HepG2 (cell line): ENCODE data around the gene PEX5. TPM values are rescaled to one million over a fixed set of nuclear protein-coding genes. Genes with fewer than 3 reads are reported as not detected.

Source experiments
- ATAC-seq: fragments of 200-7000 bp; cut with Tn5 transposase; 3 replicates; pipeline ENCODE4 v1.9.1; 2020; ENCODE audit warnings: mild to moderate bottlenecking, moderate library complexity
- BruUV-seq: library from RNA; stranded (reverse); fragments of 400-500 nt; replicated peaks from 2 replicates; lab custom pipeline; 2021; lab: Mats Ljungman, UMichigan
- CTCF ChIA-PET: fragments of 300-600 bp; formaldehyde crosslinking; extraction: SDS; loops from one replicate; lab custom pipeline; 2021; ENCODE audit warnings: low total read pairs, inconsistent platforms, low intra/inter-chr PET ratio; lab: Yijun Ruan, JAX
- POLR2A ChIA-PET: fragments of 350-600 bp; sonication (Branson Sonifier 250); formaldehyde crosslinking; loops from one replicate; lab custom pipeline; 2020; ENCODE audit warnings: antibody characterized with exemption, inconsistent platforms; lab: Yijun Ruan, JAX
- DNase-seq: peaks from one replicate; pipeline ENCODE4 v3.0.0-alpha.2; 2015; ENCODE audit warnings: low spot score
- FAIRE-seq: peaks from 3 replicates; lab custom pipeline; 2011; peaks lifted over from hg19 to GRCh38; lab: Jason Lieb, UNC
- H2AFZ ChIP-seq: one replicate; pipeline ENCODE4 v1.6.1; 2011; ENCODE audit warnings: low read length, inconsistent platforms
- H3K27ac ChIP-seq: fragments of 300-600 bp; 3 replicates; pipeline ENCODE4 v1.8.0; 2011; ENCODE audit warnings: mixed run types, mild to moderate bottlenecking, mixed read lengths, low read length, inconsistent platforms; ENCODE audit not compliant: insufficient read depth; ENCODE audit errors: extremely low read length
- H3K27me3 ChIP-seq, 2 experiments: fragments of 200-600 bp in 1 of 2; 2 replicates in 1 of 2; 3 replicates in 1 of 2; pipeline versions ENCODE4 v1.6.0 to v1.8.0; 2011; ENCODE audit warnings: low read length in 2 of 2, mild to moderate bottlenecking in 2 of 2, moderate library complexity in 2 of 2, inconsistent platforms in 1 of 2; ENCODE audit not compliant: insufficient read depth in 2 of 2, control insufficient read depth in 1 of 2
- H3K36me3 ChIP-seq, 2 experiments: fragments of 200-600 bp in 1 of 2; replicated peaks in 1 of 2; 2 replicates in 1 of 2; 3 replicates in 1 of 2; pipeline versions ENCODE4 v1.5.1 to v1.8.0; 2011; ENCODE audit warnings: low read length in 2 of 2, inconsistent platforms in 1 of 2; ENCODE audit not compliant: insufficient read depth in 2 of 2, control insufficient read depth in 1 of 2
- H3K4me1 ChIP-seq: 2 replicates; pipeline ENCODE4 v1.5.1; 2012; ENCODE audit warnings: low read length, inconsistent platforms; ENCODE audit not compliant: insufficient read depth
- H3K4me2 ChIP-seq: 2 replicates; pipeline ENCODE4 v1.6.0; 2011; ENCODE audit warnings: low read depth, low read length, inconsistent platforms
- H3K4me3 ChIP-seq, 3 experiments: fragments of 200-600 bp in 1 of 3; sonication (generic), shearing (Covaris generic) in 1 of 3; replicated peaks in 1 of 3; 2 replicates each; pipeline ENCODE4 v1.5.1; 2011 to 2016; ENCODE audit warnings: low read length in 3 of 3, inconsistent platforms in 2 of 3, low read depth in 2 of 3, mild to moderate bottlenecking in 2 of 3, control low read depth in 1 of 3, mixed read lengths in 1 of 3; ENCODE audit not compliant: insufficient read depth in 1 of 3
- H3K79me2 ChIP-seq: one replicate; pipeline ENCODE4 v1.6.1; 2011; ENCODE audit warnings: low read length, inconsistent platforms; ENCODE audit not compliant: insufficient read depth
- H3K9ac ChIP-seq: 2 replicates; pipeline ENCODE4 v1.6.0; 2011; ENCODE audit warnings: mild to moderate bottlenecking, low read depth, low read length, inconsistent platforms; ENCODE audit not compliant: insufficient read depth
- H3K9me3 ChIP-seq: 2 replicates; pipeline ENCODE4 v1.5.1; 2012; ENCODE audit warnings: mild to moderate bottlenecking, low read length
- H4K20me1 ChIP-seq: 2 replicates; pipeline ENCODE4 v1.6.0; 2011; ENCODE audit warnings: inconsistent platforms, mild to moderate bottlenecking, low read length, moderate library complexity; ENCODE audit not compliant: insufficient read depth
- AGO2 ChIP-seq: fragments of 200-400 bp; formaldehyde crosslinking; optimal IDR thresholded peaks from 2 replicates; pipeline ENCODE3; 2017; ENCODE audit warnings: mild to moderate bottlenecking, low read depth, low read length, moderate library complexity
- ARNT ChIP-seq: fragments of 450-650 bp; IDR thresholded peaks from 2 replicates; pipeline ENCODE4 v1.6.1; 2017
- MIER3 ChIP-seq: IDR thresholded peaks from 2 replicates; pipeline ENCODE4 v1.6.1; 2016; ENCODE audit warnings: missing compliant biosample characterization, borderline replicate concordance
- ZNF121 ChIP-seq: sonication (generic); formaldehyde crosslinking; IDR thresholded peaks from 2 replicates; pipeline ENCODE4 v1.5.0; 2020; ENCODE audit warnings: mild to moderate bottlenecking, missing genetic modification reagents
- ZNF143 ChIP-seq: sonication (generic); formaldehyde crosslinking; IDR thresholded peaks from 2 replicates; pipeline ENCODE4 v1.4.0; 2020; ENCODE audit warnings: missing genetic modification reagents
- WGBS: methylation state at CpG from one replicate; pipeline ENCODE4 v1.1.6; 2017; ENCODE audit warnings: low lambda C conversion rate; 5-methylcytosine and 5-hydroxymethylcytosine counted together
- in situ Hi-C: cut with HindIII; loops from 2 replicates; pipeline ENCODE4 v1.10.0; 2017; ENCODE audit warnings: low pct_unique_long_range_greater_than_20kb; ENCODE audit not compliant: extremely low pct_ligation_motif_present
- intact Hi-C: fragments of 100-400 bp; cut with micrococcal nuclease; formaldehyde crosslinking; loops from one replicate; pipeline ENCODE4 v1.10.0; 2022; ENCODE audit not compliant: unreplicated experiment
- polyA plus RNA-seq, 8 experiments: library from polyadenylated mRNA; depleted of rRNA in 3 of 8; stranded (reverse) in 7 of 8; unstranded in 1 of 8; fragments of >200 nt; fragmentation: Illumina TruSeq in 4 of 8; extraction: Trizol in 4 of 8; gene quantifications; 2 replicates each; pipeline versions ENCODE4 v1.2.1 to v1.2.3, GENCODE V29; 2011 to 2016; ENCODE audit warnings: low read depth in 4 of 8, missing spikeins in 1 of 8, mixed read lengths in 1 of 8; ENCODE audit not compliant: insufficient read depth in 1 of 8
- total RNA-seq, 5 experiments: library from RNA; depleted of rRNA; stranded (reverse); fragments of >200 nt; fragmentation: Illumina TruSeq; extraction: Trizol; gene quantifications; 2 replicates each; pipeline ENCODE4 v1.2.3, GENCODE V29; 2016; ENCODE audit warnings: low read depth in 1 of 5
- TF ChIP-seq, protein P1 (sequence below): sonication (generic); formaldehyde crosslinking; IDR thresholded peaks from 2 replicates; pipeline ENCODE4 v1.4.0; 2020; ENCODE audit warnings: missing genetic modification reagents

Gene PEX5
- total and polyA plus RNA-seq, 2 of the 13 experiments (the other 11 are each of a cell fraction or from before 2014, with no cell fraction given) = 16.4 to 29.0 TPM

DNA sequence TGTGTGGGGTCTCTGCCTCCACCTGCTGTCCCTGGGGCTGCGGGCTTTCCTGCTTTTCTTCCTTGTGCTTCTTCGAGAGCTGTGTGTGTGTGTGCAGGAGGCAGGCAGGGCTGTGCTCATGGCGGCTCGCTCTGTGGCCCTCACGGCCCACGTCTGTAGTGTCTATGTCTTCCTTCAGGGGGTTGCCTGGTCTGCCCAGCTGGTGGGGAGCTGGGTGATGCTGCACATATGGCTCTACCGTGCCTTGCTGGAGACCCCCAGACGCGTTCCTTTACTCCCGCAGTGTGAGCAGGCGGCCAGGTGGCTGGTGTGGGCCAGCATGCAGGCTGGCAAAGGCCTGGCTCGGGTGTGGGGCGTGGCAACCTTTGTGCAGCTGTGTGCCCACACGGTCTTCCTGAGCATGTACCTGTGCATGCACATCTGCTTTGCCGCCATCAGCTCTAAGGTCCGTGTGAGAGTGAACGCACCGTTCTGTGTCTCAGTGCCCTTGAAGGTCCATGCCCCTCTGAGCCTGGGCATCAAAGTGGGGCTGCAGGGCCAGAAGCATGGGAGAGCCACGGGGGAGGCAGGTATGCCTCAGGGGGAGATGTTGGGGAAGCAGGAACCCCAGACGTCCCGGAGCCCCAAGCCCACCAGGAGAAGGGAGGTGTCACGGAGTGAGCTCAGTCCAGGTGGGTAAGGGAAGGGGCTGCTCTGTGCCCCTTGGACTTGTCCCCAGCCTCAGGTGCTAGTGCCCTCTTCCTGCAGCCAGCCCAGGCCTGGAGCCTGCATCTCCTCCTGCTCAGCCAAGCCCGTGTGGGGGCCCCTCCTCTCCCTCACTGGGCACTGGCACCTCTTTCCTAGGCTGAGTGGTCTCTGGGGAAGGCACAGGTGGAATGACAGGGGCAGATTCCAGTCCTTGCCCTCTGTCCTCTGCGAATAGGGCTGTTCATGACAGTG, 33.0 kb upstream of the PEX5 start:
- no peaks in the 10 kb centered on the region for H3K79me2 ChIP-seq
- H3K4me2 ChIP-seq = no peak overlapping the region
- H2AFZ ChIP-seq = no peak overlapping the region
- no peak for DNase-seq
- FAIRE-seq = no peak
- intact Hi-C loops (no loop called here), in situ Hi-C loops (no loop called here)
- POLR2A ChIA-PET = no interaction called here
- no peaks in the 10 kb centered on the region for H3K4me1 ChIP-seq
- H3K9ac ChIP-seq = no peak overlapping the region
- CTCF ChIA-PET = no interaction called here
- no peak overlapping the region for H3K27ac ChIP-seq
- no peak for ATAC-seq
- H3K9me3 ChIP-seq = no peaks in the 10 kb centered on the region
- 93% methylated on average over 17 of the region's 24 CpGs for WGBS
- H4K20me1 ChIP-seq = no peaks in the 10 kb centered on the region
- TF ChIP-seq AGO2 (peak; percentile 15), ARNT (no peak)
- H3K4me3 ChIP-seq = no peak overlapping the region
- H3K36me3 ChIP-seq = peaks cover 20 to 25% of the 10 kb centered on the region in 2 experiments; a peak in 3 of 5 replicates
- BruUV-seq = no TSS peak
- no peaks in the 10 kb centered on the region for H3K27me3 ChIP-seq

DNA sequence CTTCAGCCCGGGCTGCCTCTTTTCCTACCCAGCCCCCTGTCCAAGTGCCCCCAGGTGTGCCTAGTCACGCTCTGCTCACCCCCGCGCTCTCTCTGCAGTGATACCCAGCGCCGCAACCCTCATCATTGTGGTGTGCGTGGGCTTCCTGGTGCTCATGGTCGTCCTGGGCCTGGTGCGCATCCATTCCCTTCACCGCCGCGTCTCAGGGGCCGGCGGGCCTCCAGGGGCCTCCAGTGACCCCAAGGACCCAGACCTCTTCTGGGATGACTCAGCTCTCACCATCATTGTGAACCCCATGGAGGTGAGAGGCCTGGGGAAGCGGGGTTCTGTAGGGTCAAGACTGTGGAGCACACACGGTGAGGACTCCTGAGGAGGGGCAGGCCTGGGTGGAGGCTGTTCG, 32.1 kb upstream of the PEX5 start:
- POLR2A ChIA-PET = no interaction called here

More for the DNA sequence above, 32.1 kb upstream of the PEX5 start:
- Histone ChIP-seq H3K27ac (no peak overlapping the region), H3K4me1 (0 out of 2 replicates have a peak, but pooled peaks cover 2% of the 10 kb centered on the region), H2AFZ (no peak overlapping the region), H3K4me3 (no peak overlapping the region), H3K9me3 (no peaks in the 10 kb centered on the region), H3K36me3 (peaks cover 20 to 25% of the 10 kb centered on the region in 2 experiments; a peak in 3 of 5 replicates), H3K4me2 (no peak overlapping the region), H3K9ac (no peak overlapping the region), H3K27me3 (no peaks in the 10 kb centered on the region), H3K79me2 (no peaks in the 10 kb centered on the region), H4K20me1 (no peaks in the 10 kb centered on the region)
- DNase-seq = no peak
- in situ Hi-C loops = no loop called here
- CTCF ChIA-PET = no interaction called here
- no peak for ATAC-seq
- TF ChIP-seq ZNF121 = no peak
- no peak for TF ChIP-seq ZNF143
- TF ChIP-seq MIER3 = no peak
- TF ChIP-seq, protein P1, sequence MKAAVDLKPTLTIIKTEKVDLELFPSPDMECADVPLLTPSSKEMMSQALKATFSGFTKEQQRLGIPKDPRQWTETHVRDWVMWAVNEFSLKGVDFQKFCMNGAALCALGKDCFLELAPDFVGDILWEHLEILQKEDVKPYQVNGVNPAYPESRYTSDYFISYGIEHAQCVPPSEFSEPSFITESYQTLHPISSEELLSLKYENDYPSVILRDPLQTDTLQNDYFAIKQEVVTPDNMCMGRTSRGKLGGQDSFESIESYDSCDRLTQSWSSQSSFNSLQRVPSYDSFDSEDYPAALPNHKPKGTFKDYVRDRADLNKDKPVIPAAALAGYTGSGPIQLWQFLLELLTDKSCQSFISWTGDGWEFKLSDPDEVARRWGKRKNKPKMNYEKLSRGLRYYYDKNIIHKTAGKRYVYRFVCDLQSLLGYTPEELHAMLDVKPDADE (CRISPR knock-in tag) = no peak
- 94% methylated on average over 17 of the region's 17 CpGs for WGBS
- no peak for FAIRE-seq
- intact Hi-C loops = no loop called here
- BruUV-seq = no TSS peak
